GM18868 (cell line): ENCODE results near the gene BAZ1A.
"Not testable (repeated sequence)": the region's sequence is repeated elsewhere in the genome, so short reads cannot be mapped to it uniquely, and the experiment has no call there.

ENCODE experiments used
- ATAC-seq: cut with Tn5 transposase; IDR thresholded peaks from one replicate; pipeline ENCODE4 v1.9.1; 2021; ENCODE audit warnings: mild to moderate bottlenecking, moderate library complexity; ENCODE audit not compliant: unreplicated experiment

The BAZ1A gene

GRCh38 chr14:34794941-34795340 is 80.2 kb downstream of the BAZ1A start:
- no peak for ATAC-seq

DNA sequence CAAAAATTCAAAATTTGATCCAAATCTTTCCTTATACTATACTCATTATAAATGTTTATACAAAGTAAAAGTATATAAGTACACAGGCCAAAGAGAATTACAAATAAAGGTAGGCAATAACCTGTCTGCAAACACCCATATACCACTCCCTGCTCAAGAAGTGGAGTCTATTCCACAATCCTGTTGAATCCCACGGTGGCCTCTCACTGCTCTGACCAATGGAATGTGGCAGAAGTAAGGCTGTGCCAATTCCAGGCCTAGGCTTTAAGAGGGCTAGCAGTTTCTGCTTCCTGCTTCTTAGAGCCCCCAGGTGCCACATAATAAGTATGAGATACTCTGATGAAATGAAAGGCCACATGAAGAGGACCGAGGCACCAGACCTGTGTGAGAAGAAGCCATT is 80.9 kb downstream of the BAZ1A start:
- no peak for ATAC-seq

GRCh38 chr14:34792598-34792997 is 82.6 kb downstream of the BAZ1A start:
- no peak for ATAC-seq

- peak; percentile 79 for ATAC-seq
Observed at GRCh38 chr14:34785223-34786006, 89.7 kb downstream of the BAZ1A start.

DNA sequence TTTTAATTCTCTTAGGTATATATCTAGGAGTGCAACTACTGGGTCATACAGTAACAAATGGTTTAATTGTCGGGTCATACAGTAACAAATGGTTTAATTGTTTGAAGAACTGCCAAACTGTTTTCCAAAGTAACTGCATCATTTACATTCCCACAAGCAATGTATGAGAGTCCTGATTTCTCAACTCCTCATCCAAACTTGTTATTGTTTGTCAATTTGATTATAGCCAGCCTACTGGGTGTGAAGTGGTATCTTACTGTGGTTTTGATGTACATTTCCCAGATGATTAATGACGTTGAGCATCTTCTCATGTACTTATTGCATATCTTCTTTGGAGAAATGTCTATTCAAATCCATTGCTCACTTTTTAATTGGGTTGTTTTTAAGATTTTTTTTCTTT is 93.1 kb downstream of the BAZ1A start:
- no peak for ATAC-seq

DNA sequence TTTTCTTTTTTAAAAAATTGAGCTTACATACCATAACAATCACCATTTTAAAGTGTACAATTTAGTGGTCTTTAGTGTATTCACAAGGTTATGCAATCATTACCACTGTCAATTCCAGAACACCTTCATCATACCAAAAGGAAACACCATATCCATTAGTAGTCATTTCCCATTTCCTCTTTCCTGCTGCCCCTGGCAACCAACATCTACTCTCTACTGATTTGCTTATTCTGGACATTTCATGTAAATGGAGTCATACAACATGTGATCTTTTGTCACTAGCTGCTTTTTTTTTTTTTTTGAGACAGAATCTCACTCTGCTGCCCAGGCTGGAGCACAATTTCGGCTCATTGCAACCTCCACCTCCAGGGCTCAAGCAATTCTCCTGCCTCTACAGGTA is 93.9 kb downstream of the BAZ1A start:
- no peak for ATAC-seq

DNA sequence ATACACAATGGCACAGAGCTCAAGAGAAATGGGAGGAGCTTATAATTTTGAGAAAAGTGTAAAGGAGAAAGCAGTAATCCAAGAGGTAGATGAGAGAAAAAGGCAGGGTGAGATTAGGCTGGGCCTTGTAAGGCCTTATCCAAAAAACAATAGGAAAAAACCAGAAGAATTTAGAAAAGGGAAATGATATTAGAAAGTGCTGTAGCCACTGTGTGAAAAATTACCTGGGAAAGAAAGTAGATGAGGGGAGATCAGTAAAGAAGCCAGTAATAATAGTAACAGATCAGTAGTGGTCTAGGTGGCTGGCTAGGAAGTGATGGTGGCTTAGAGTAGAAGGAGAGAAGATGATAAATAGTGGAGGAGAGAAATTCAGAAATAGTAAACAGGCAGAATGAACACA is 94.5 kb downstream of the BAZ1A start:
- no peak for ATAC-seq

DNA sequence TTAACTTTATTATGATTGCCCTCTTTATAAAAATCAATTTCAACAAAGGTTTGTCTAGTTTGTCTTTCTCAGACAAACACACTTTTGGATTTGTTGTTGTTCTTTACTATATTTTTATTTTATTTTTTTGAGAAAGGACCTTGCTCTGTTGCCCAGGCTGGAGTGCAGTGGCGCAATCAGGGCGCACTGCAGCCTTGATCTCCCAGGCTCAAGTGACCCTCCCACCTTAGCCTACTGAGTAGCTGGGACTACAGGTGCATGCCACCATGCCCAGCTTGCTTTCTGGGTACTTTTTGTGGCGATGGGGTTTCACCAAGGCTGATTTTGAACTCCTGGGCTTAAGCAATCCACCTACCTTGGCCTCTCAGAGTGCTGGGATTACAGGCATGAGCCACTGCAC is 96.4 kb downstream of the BAZ1A start:
- no peak for ATAC-seq

DNA sequence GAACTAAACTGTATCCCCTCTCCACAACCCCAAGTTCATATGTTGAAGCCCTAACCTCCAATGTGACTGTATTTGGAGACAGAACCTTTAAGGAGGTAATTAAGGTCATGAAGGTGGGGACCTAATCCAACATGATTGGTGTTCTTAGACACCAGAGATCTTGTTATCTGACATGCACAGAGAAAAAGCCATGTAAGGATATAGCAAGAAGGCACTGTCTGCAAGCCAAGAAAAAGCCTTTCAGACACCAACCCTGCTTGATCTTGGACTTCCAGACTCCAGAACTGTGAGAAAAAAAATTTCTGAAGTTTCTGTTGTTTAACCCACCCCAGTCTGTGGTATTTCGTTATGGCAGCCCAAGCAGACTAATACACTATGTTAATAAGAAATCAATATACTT is 98.5 kb downstream of the BAZ1A start:
- no peak for ATAC-seq

DNA sequence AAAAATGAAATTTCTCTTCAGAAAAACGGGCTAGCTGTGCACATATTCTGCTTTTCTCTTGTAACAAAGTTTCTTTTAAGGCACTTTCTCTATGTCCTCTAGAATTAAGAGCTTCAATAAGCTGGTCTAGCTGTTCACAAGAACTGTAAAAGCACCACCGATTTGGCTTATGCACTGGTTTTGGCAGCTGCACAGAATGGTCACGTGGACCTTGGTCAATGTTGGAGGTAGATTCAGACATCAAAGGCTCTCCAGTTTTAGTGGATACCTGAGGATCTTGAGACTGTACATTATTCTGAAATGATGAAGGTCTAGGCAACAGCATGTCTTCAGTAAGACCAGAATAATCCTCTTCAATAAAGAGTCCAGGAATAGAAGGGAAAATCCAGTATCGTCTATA is 99.2 kb downstream of the BAZ1A start:
- no peak for ATAC-seq

DNA sequence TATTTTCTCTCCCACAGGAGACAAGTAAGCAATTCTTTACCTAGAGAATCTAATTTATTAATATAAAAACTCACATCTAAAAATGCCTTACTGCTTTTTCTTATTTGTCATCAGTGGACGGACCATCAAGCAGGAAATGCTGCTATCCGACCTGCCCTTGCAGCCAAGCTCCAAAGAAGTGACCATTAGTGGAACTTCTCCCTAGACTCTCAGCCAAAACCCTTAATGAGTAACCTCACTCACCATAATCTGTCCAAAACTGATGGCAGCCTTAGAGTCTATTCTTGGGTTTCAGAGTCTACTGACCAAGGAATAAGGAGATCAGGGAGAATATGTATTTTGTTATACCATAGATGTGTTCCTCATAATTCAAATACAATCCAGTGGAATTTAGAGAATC is 99.8 kb downstream of the BAZ1A start:
- ATAC-seq = no peak

- ATAC-seq = no peak
Observed at GRCh38 chr14:34770901-34771300, 104.3 kb downstream of the BAZ1A start.

- ATAC-seq = no peak
Observed at GRCh38 chr14:34766606-34767005, 108.6 kb downstream of the BAZ1A start.

DNA sequence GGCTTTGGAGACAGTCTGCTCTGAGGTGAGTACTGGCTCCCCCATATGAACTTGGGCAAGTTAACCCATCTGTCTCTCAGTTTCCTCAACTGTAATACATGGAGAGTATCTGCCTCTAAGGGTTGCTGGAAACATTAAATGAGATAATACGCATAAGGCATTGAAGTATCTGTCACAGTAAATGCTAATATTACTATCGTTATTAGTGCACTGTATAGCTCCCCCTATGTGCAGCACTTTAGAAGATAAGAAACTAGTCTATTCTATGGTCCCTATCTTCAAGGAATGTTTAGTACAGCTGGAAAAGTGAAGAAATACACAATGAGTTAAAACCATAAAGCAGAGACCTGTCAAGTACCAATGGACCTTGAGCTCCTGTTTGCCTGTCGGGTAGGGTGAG is 109.1 kb downstream of the BAZ1A start:
- no peak for ATAC-seq

- no peak for ATAC-seq
Observed at GRCh38 chr14:34755215-34755614, 119.9 kb downstream of the BAZ1A start.

- ATAC-seq = no peak
Observed at GRCh38 chr14:34754687-34755086, 120.5 kb downstream of the BAZ1A start.

- no peak for ATAC-seq
Observed at GRCh38 chr14:34750670-34751069, 124.5 kb downstream of the BAZ1A start.

- no peak for ATAC-seq
Observed at GRCh38 chr14:34750233-34750632, 124.9 kb downstream of the BAZ1A start.

DNA sequence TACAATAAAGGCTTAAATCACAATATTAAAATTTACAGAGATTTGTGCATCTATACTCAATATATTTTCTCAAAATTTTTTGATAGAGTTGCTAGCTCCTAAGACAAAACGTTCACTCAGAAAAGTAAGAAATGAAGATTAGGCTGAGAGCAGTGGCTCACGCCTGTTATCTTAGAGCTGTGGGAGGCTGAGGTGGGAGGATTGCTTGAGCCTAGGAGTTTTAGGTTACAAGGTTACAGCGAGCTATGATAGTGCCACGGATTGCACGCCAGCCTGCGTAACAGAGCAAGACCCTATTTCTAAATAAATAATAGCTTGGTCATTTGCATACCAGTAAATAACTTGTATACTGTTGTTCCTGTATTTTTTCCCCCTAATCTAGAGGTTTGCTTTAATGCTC is 125.8 kb downstream of the BAZ1A start:
- no peak for ATAC-seq

DNA sequence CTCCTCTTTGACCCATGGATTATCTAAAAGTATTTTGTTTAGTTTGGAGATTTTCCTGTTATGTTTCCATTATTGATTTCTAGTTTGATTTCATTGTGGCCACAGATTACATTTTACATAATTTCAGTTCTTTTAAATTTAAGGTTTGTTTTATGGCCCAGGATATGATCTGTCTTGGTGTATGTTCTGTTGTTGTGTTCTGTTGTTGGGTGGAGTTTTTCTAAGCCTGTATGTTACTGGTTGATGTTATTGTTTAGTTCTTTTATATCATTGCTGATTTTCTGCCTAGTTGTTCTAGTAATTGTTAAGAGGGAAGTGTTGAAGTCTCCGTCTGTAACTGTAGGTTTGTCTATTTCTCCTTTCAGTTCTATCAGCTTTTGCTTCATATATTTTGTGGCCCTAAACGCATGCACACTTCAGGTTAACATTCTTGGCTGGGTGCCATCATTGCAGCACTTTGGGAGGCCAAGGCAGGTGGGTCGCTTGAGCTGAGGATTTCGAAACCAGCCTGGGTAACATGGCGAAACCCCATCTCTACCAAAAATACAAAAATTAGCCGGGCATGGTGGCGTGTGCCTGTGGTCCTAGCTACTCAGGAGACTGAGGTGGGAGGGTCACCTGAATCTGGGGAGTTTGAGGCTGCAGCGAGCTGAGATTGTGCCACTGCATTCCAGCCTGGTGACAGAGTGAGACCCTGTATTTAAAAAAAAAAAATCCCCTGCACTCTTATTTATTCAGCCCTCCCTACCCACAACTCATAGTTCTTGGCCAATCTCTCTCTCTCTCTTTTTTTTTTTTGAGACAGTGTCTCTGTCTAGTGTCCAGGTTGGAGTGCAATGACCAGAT is 132.7 kb downstream of the BAZ1A start:
- no peak for ATAC-seq

- ATAC-seq = no peak
Observed at GRCh38 chr14:34741840-34742239, 133.3 kb downstream of the BAZ1A start.

- ATAC-seq = not testable (repeated sequence)
Observed at GRCh38 chr14:34740139-34740538, 135.0 kb downstream of the BAZ1A start.
